Testis (tissue), 2 donors: ENCODE measurements around the gene HRH3.

Experiments used
- CTCF ChIP-seq, 3 experiments: fragments of 450-650 bp in 2 of 3; fragments of 200-600 bp in 1 of 3; sonication (generic) in 1 of 3; IDR thresholded peaks; one replicate each; pipeline ENCODE4 v1.5.1; 2016 to 2019; ENCODE audit warnings: antibody characterized with exemption in 3 of 3, mild to moderate bottlenecking in 2 of 3, moderate library complexity in 1 of 3
- POLR2A ChIP-seq: fragments of 450-650 bp; IDR thresholded peaks from one replicate; pipeline ENCODE4 v1.6.1; 2017; ENCODE audit warnings: antibody characterized with exemption, mild to moderate bottlenecking, moderate library complexity

GRCh38 chr20:62222972-62223371 lies 2.9 kb upstream of the HRH3 start:
- TF ChIP-seq CTCF (IDR thresholded peaks at IDR 0.05) = no peak
- no peak for TF ChIP-seq POLR2A
